ENCODE results near the gene MSMO1.

- no peak for TF ChIP-seq CTCF (IDR thresholded peaks at IDR 0.05)
- TF ChIP-seq POLR2A (IDR thresholded peaks at IDR 0.05): no peak
Observed at GRCh38 chr4:165330666-165331065, 3.2 kb downstream of the MSMO1 start.
